ENCODE measurements around the gene TASP1. TPM values are rescaled to one million over a fixed set of nuclear protein-coding genes. Genes with fewer than 3 reads are reported as not detected.

The TASP1 gene
- total and polyA plus RNA-seq, 2 donors (not counting 1 experiment from before 2014, with no cell fraction given): 6.4 to 23.9 TPM

DNA sequence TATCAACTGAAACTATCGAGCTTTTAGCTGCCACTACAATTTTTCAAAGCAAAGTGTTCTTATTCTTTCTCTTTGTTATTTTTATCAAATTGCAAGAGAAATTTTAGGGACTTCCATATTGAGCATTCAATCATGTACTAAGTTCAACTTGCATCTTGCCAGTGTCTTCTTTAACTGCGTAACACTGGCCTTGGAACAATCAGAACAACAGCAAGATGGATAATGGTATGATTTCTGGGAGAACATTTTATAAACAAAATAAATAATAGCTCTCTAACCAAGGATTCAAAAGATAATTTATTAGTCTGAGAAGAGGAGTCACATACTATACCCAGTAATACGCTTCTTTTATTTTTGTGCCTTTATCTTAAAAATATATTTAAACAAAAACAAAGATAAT, 249.6 kb downstream of the TASP1 start:
- H3K27ac ChIP-seq (ENCODE audit: low read length in 2 of 2): no peak overlapping the region
- H2AFZ ChIP-seq (ENCODE audit: insufficient read depth, low read depth, low read length, poor library complexity, severe bottlenecking): no peak overlapping the region
- Mint-ChIP-seq H3K27me3 (no peaks in the 10 kb centered on the region), H3K4me3 (no peak overlapping the region), H3K27ac (no peak overlapping the region), H3K9me3 (ENCODE audit: insufficient read depth) (peaks cover 6% of the 10 kb centered on the region), H3K4me1 (no peaks in the 10 kb centered on the region)
- no peak overlapping the region for H3K9ac ChIP-seq (ENCODE audit: low read length)
- no peak overlapping the region for H3K4me3 ChIP-seq (ENCODE audit: control extremely low read depth in 1 of 5, extremely low read depth in 1 of 5, insufficient read depth in 1 of 5, low read depth in 2 of 5, low read length in 4 of 5)
- TF ChIP-seq, protein P1, sequence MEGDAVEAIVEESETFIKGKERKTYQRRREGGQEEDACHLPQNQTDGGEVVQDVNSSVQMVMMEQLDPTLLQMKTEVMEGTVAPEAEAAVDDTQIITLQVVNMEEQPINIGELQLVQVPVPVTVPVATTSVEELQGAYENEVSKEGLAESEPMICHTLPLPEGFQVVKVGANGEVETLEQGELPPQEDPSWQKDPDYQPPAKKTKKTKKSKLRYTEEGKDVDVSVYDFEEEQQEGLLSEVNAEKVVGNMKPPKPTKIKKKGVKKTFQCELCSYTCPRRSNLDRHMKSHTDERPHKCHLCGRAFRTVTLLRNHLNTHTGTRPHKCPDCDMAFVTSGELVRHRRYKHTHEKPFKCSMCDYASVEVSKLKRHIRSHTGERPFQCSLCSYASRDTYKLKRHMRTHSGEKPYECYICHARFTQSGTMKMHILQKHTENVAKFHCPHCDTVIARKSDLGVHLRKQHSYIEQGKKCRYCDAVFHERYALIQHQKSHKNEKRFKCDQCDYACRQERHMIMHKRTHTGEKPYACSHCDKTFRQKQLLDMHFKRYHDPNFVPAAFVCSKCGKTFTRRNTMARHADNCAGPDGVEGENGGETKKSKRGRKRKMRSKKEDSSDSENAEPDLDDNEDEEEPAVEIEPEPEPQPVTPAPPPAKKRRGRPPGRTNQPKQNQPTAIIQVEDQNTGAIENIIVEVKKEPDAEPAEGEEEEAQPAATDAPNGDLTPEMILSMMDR (IDR thresholded peaks at IDR 0.05): no peak
- no peak for TF ChIP-seq EZH2 (IDR thresholded peaks at IDR 0.05; ENCODE audit: borderline replicate concordance, insufficient read depth, low read depth, low read length, poor library complexity, severe bottlenecking)
- CTCF ChIA-PET: no interaction called here
- H3K4me1 ChIP-seq (ENCODE audit: control insufficient read depth in 2 of 2, insufficient read depth in 2 of 2, low read length in 2 of 2): no peaks in the 10 kb centered on the region
- DNase-seq: no peak
- H3K27me3 ChIP-seq (replicated peaks in 1 of 4; ENCODE audit: control extremely low read depth in 1 of 4, control insufficient read depth in 3 of 4, insufficient read depth in 4 of 4, low read length in 3 of 4): no peaks in the 10 kb centered on the region
- intact Hi-C loops (cut with micrococcal nuclease): no loop called here
- WGBS (ENCODE audit: insufficient coverage): no CpG with 5 or more reads among the region's 3 CpGs
- peaks cover 8 to 25% of the 10 kb centered on the region in 2 experiments for H3K36me3 ChIP-seq (replicated peaks in 1 of 2; ENCODE audit: control extremely low read depth in 1 of 2, control insufficient read depth in 1 of 2, extremely low read depth in 1 of 2, insufficient read depth in 2 of 2, low read length in 1 of 2)
- no peak overlapping the region for H3K4me2 ChIP-seq (replicated peaks; ENCODE audit: low read depth, low read length, poor library complexity, severe bottlenecking)
- no peaks in the 10 kb centered on the region for H4K20me1 ChIP-seq (ENCODE audit: control insufficient read depth, insufficient read depth, low read length, poor library complexity, severe bottlenecking)
- H3K9me3 ChIP-seq (ENCODE audit: control extremely low read depth in 1 of 3, control insufficient read depth in 2 of 3, insufficient read depth in 1 of 3, low read length in 2 of 3): peaks cover 0 to 10% (median 2%) of the 10 kb centered on the region in 3 donors
- POLR2A ChIA-PET: no interaction called here
- no peak for ATAC-seq (ENCODE audit: low read depth)
- H3K79me2 ChIP-seq (ENCODE audit: control insufficient read depth, insufficient read depth, low read length): no peaks in the 10 kb centered on the region

DNA sequence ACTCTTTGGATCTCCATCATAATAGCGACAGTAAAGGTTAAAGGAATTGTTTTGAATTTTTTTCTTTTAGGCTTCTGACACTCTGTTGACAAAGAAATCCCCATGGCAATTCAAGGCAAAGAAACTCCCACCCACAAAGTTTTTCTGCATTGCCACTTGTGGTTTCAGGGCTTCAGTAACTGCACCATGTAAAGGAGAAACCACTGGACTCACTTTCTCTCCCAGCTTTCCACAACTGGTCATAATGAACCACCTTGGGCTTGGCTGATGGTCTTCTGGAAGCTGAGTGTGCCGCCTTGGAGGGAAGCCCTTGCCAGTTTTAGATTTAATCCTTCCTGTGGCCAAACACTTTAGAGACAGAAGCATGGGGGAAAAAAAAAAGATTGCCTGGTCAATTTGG, 254.6 kb downstream of the TASP1 start:
- Histone ChIP-seq H3K4me3 (ENCODE audit: control extremely low read depth in 1 of 5, extremely low read depth in 1 of 5, insufficient read depth in 1 of 5, low read depth in 2 of 5, low read length in 4 of 5) (no peak overlapping the region), H3K36me3 (replicated peaks in 1 of 2; ENCODE audit: control extremely low read depth in 1 of 2, control insufficient read depth in 1 of 2, extremely low read depth in 1 of 2, insufficient read depth in 2 of 2, low read length in 1 of 2) (peaks cover 8% of the 10 kb centered on the region in 2 experiments), H3K4me2 (replicated peaks; ENCODE audit: low read depth, low read length, poor library complexity, severe bottlenecking) (no peak overlapping the region), H3K79me2 (ENCODE audit: control insufficient read depth, insufficient read depth, low read length) (no peaks in the 10 kb centered on the region), H3K4me1 (ENCODE audit: control insufficient read depth in 2 of 2, insufficient read depth in 2 of 2, low read length in 2 of 2) (no peaks in the 10 kb centered on the region), H3K9ac (ENCODE audit: low read length) (no peak overlapping the region), H3K9me3 (ENCODE audit: control extremely low read depth in 1 of 3, control insufficient read depth in 2 of 3, insufficient read depth in 1 of 3, low read length in 2 of 3) (peaks cover 0 to 33% (median 2%) of the 10 kb centered on the region in 3 donors), H3K27me3 (replicated peaks in 1 of 4; ENCODE audit: control extremely low read depth in 1 of 4, control insufficient read depth in 3 of 4, insufficient read depth in 4 of 4, low read length in 3 of 4) (no peaks in the 10 kb centered on the region), H2AFZ (ENCODE audit: insufficient read depth, low read depth, low read length, poor library complexity, severe bottlenecking) (no peak overlapping the region), H4K20me1 (ENCODE audit: control insufficient read depth, insufficient read depth, low read length, poor library complexity, severe bottlenecking) (no peaks in the 10 kb centered on the region), H3K27ac (ENCODE audit: low read length in 2 of 2) (no peak overlapping the region)
- H3K27me3 Mint-ChIP-seq: no peaks in the 10 kb centered on the region
- no peak for TF ChIP-seq EZH2 (IDR thresholded peaks at IDR 0.05; ENCODE audit: borderline replicate concordance, insufficient read depth, low read depth, low read length, poor library complexity, severe bottlenecking)
- TF ChIP-seq, protein P1 (IDR thresholded peaks at IDR 0.05): no peak
- no peak for DNase-seq
- ChIA-PET POLR2A (no interaction called here), CTCF (no interaction called here)
- peaks cover 12% of the 10 kb centered on the region for H3K9me3 Mint-ChIP-seq (ENCODE audit: insufficient read depth)
- intact Hi-C loops (cut with micrococcal nuclease): no loop called here
- H3K4me1 Mint-ChIP-seq: no peaks in the 10 kb centered on the region
- no peak overlapping the region for H3K27ac Mint-ChIP-seq
- ATAC-seq (ENCODE audit: low read depth): no peak
- H3K4me3 Mint-ChIP-seq: no peak overlapping the region
- WGBS (ENCODE audit: insufficient coverage): 83% methylated on average over 2 of the region's 2 CpGs

All from B cell (primary cell).